ENCODE results near the gene GIMAP5.

GRCh38 chr7:150748376-150748775 is 11.2 kb downstream of the GIMAP5 start:
- no peak for TF ChIP-seq E2F4 (CRISPR knock-in tag; IDR thresholded peaks at IDR 0.05; ENCODE audit: borderline replicate concordance, low read depth)
- no peak for TF ChIP-seq JUN (CRISPR knock-in tag; IDR thresholded peaks at IDR 0.05)
- TF ChIP-seq TEAD4 (CRISPR knock-in tag; IDR thresholded peaks at IDR 0.05), result no peak
- TF ChIP-seq ESRRA (CRISPR knock-in tag; IDR thresholded peaks at IDR 0.05; ENCODE audit: borderline replicate concordance), result no peak
- no peak for TF ChIP-seq CTCF (IDR thresholded peaks at IDR 0.05)
- no peak for TF ChIP-seq ZNF317 (CRISPR knock-in tag; IDR thresholded peaks at IDR 0.05; ENCODE audit: borderline replicate concordance, low read depth)
- no peak for TF ChIP-seq PRDM15 (CRISPR knock-in tag; IDR thresholded peaks at IDR 0.05)
- TF ChIP-seq IRF1 (CRISPR knock-in tag; IDR thresholded peaks at IDR 0.05), result no peak
- no peak for TF ChIP-seq TCF7 (CRISPR knock-in tag; IDR thresholded peaks at IDR 0.05; ENCODE audit: low read depth)
- no peak for TF ChIP-seq MAX (CRISPR knock-in tag; IDR thresholded peaks at IDR 0.05)
- no peak for TF ChIP-seq NR2C2 (CRISPR knock-in tag; IDR thresholded peaks at IDR 0.05)
